ENCODE data around the gene ALK.

The ALK gene

GRCh38 chr2:29549069-29549380 is 372.4 kb downstream of the ALK start:
- Mint-ChIP-seq H3K27ac (no peak overlapping the region), H3K4me3 (no peak overlapping the region), H3K9me3 (no peaks in the 10 kb centered on the region), H3K27me3 (peaks cover 21% of the 10 kb centered on the region), H3K36me3 (ENCODE audit: low read depth) (no peaks in the 10 kb centered on the region), H3K4me1 (no peaks in the 10 kb centered on the region)
- no peak for DNase-seq
- no peak for ATAC-seq

- H3K4me3 Mint-ChIP-seq: no peak overlapping the region
- DNase-seq (no peak), ATAC-seq (no peak)
- no peaks in the 10 kb centered on the region for H3K4me1 Mint-ChIP-seq
- H3K27ac Mint-ChIP-seq: no peak overlapping the region
- peaks cover 19% of the 10 kb centered on the region for H3K27me3 Mint-ChIP-seq
- no peaks in the 10 kb centered on the region for H3K9me3 Mint-ChIP-seq
- H3K36me3 Mint-ChIP-seq (ENCODE audit: low read depth): no peaks in the 10 kb centered on the region
Measured at GRCh38 chr2:29544917-29545316, 376.5 kb downstream of the ALK start.

GRCh38 chr2:29544031-29544430 is 377.4 kb downstream of the ALK start:
- Mint-ChIP-seq H3K36me3 (ENCODE audit: low read depth) (no peaks in the 10 kb centered on the region), H3K27me3 (peaks cover 21% of the 10 kb centered on the region), H3K4me1 (no peaks in the 10 kb centered on the region), H3K27ac (no peak overlapping the region), H3K9me3 (no peaks in the 10 kb centered on the region), H3K4me3 (no peak overlapping the region)
- ATAC-seq (no peak), DNase-seq (no peak)

GRCh38 chr2:29535188-29535587 is 386.2 kb downstream of the ALK start:
- Mint-ChIP-seq H3K36me3 (ENCODE audit: low read depth) (no peaks in the 10 kb centered on the region), H3K4me1 (no peaks in the 10 kb centered on the region), H3K4me3 (no peak overlapping the region), H3K27ac (no peak overlapping the region), H3K27me3 (peaks cover 11% of the 10 kb centered on the region), H3K9me3 (no peaks in the 10 kb centered on the region)
- DNase-seq (no peak), ATAC-seq (no peak)

GRCh38 chr2:29532436-29532835 is 388.9 kb downstream of the ALK start:
- Mint-ChIP-seq H3K36me3 (ENCODE audit: low read depth) (no peaks in the 10 kb centered on the region), H3K9me3 (no peaks in the 10 kb centered on the region), H3K4me3 (no peak overlapping the region), H3K27me3 (peaks cover 10% of the 10 kb centered on the region), H3K4me1 (peaks cover 7% of the 10 kb centered on the region), H3K27ac (no peak overlapping the region)
- no peak for DNase-seq
- ATAC-seq: no peak

- H3K36me3 Mint-ChIP-seq (ENCODE audit: low read depth): no peaks in the 10 kb centered on the region
- peaks cover 7% of the 10 kb centered on the region for H3K4me1 Mint-ChIP-seq
- H3K9me3 Mint-ChIP-seq: no peaks in the 10 kb centered on the region
- peaks cover 10% of the 10 kb centered on the region for H3K27me3 Mint-ChIP-seq
- H3K27ac Mint-ChIP-seq: no peak overlapping the region
- H3K4me3 Mint-ChIP-seq: no peak overlapping the region
- ATAC-seq (no peak), DNase-seq (no peak)
Measured at GRCh38 chr2:29531626-29532025, 389.8 kb downstream of the ALK start.

GRCh38 chr2:29530281-29530680 is 391.1 kb downstream of the ALK start:
- peaks cover 7% of the 10 kb centered on the region for H3K4me1 Mint-ChIP-seq
- H3K27me3 Mint-ChIP-seq: peaks cover 10% of the 10 kb centered on the region
- no peak overlapping the region for H3K27ac Mint-ChIP-seq
- no peaks in the 10 kb centered on the region for H3K36me3 Mint-ChIP-seq (ENCODE audit: low read depth)
- H3K9me3 Mint-ChIP-seq: no peaks in the 10 kb centered on the region
- no peak for DNase-seq
- no peak overlapping the region for H3K4me3 Mint-ChIP-seq
- no peak for ATAC-seq

- H3K4me3 Mint-ChIP-seq: no peak overlapping the region
- peaks cover 10% of the 10 kb centered on the region for H3K27me3 Mint-ChIP-seq
- DNase-seq: peak; percentile 21
- peak; percentile 81 for ATAC-seq
- H3K36me3 Mint-ChIP-seq (ENCODE audit: low read depth): no peaks in the 10 kb centered on the region
- no peak overlapping the region for H3K27ac Mint-ChIP-seq
- H3K9me3 Mint-ChIP-seq: no peaks in the 10 kb centered on the region
- peaks cover 7% of the 10 kb centered on the region for H3K4me1 Mint-ChIP-seq
Measured at GRCh38 chr2:29528891-29529520, 392.4 kb downstream of the ALK start.

GRCh38 chr2:29528371-29528770 is 393.0 kb downstream of the ALK start:
- Mint-ChIP-seq H3K4me3 (no peak overlapping the region), H3K27ac (no peak overlapping the region), H3K4me1 (peaks cover 7% of the 10 kb centered on the region), H3K9me3 (no peaks in the 10 kb centered on the region), H3K27me3 (peaks cover 10% of the 10 kb centered on the region), H3K36me3 (ENCODE audit: low read depth) (no peaks in the 10 kb centered on the region)
- no peak for DNase-seq
- ATAC-seq: no peak

GRCh38 chr2:29527947-29528346 is 393.4 kb downstream of the ALK start:
- Mint-ChIP-seq H3K4me3 (no peak overlapping the region), H3K9me3 (no peaks in the 10 kb centered on the region), H3K4me1 (peaks cover 7% of the 10 kb centered on the region), H3K36me3 (ENCODE audit: low read depth) (no peaks in the 10 kb centered on the region), H3K27me3 (peaks cover 10% of the 10 kb centered on the region), H3K27ac (no peak overlapping the region)
- DNase-seq (no peak), ATAC-seq (no peak)

- no peaks in the 10 kb centered on the region for H3K36me3 Mint-ChIP-seq (ENCODE audit: low read depth)
- H3K4me1 Mint-ChIP-seq: peaks cover 7% of the 10 kb centered on the region
- no peaks in the 10 kb centered on the region for H3K9me3 Mint-ChIP-seq
- ATAC-seq: no peak
- no peak overlapping the region for H3K27ac Mint-ChIP-seq
- peaks cover 9% of the 10 kb centered on the region for H3K27me3 Mint-ChIP-seq
- H3K4me3 Mint-ChIP-seq: no peak overlapping the region
- no peak for DNase-seq
Measured at GRCh38 chr2:29526587-29527586, 394.5 kb downstream of the ALK start.

- no peak for DNase-seq
- ATAC-seq: no peak
- Mint-ChIP-seq H3K4me3 (no peak overlapping the region), H3K27me3 (peaks cover 9% of the 10 kb centered on the region), H3K36me3 (ENCODE audit: low read depth) (no peaks in the 10 kb centered on the region), H3K9me3 (no peaks in the 10 kb centered on the region), H3K27ac (no peak overlapping the region), H3K4me1 (peaks cover 7% of the 10 kb centered on the region)
Measured at GRCh38 chr2:29525921-29526320, 395.5 kb downstream of the ALK start.

- peaks cover 7% of the 10 kb centered on the region for H3K4me1 Mint-ChIP-seq
- ATAC-seq (no peak), DNase-seq (no peak)
- H3K4me3 Mint-ChIP-seq: no peak overlapping the region
- H3K27me3 Mint-ChIP-seq: peaks cover 3% of the 10 kb centered on the region
- H3K9me3 Mint-ChIP-seq: no peaks in the 10 kb centered on the region
- no peak overlapping the region for H3K27ac Mint-ChIP-seq
- no peaks in the 10 kb centered on the region for H3K36me3 Mint-ChIP-seq (ENCODE audit: low read depth)
Measured at GRCh38 chr2:29524652-29525051, 396.7 kb downstream of the ALK start.

- no peak for DNase-seq
- Mint-ChIP-seq H3K4me3 (no peak overlapping the region), H3K4me1 (no peaks in the 10 kb centered on the region), H3K36me3 (ENCODE audit: low read depth) (no peaks in the 10 kb centered on the region), H3K9me3 (no peaks in the 10 kb centered on the region), H3K27me3 (peaks cover 5% of the 10 kb centered on the region), H3K27ac (no peak overlapping the region)
- no peak for ATAC-seq
Measured at GRCh38 chr2:29522951-29523669, 398.3 kb downstream of the ALK start.

- no peak overlapping the region for H3K4me3 Mint-ChIP-seq
- H3K9me3 Mint-ChIP-seq: peaks cover under 1% of the 10 kb centered on the region
Measured at GRCh38 chr2:29520001-29520400, 401.4 kb downstream of the ALK start.

More at GRCh38 chr2:29520001-29520400, 401.4 kb downstream of the ALK start:
- no peak for ATAC-seq
- Mint-ChIP-seq H3K36me3 (ENCODE audit: low read depth) (no peaks in the 10 kb centered on the region), H3K27ac (no peak overlapping the region), H3K27me3 (peaks cover 6% of the 10 kb centered on the region), H3K4me1 (no peaks in the 10 kb centered on the region)
- DNase-seq: no peak
